ENCODE results near the gene TRPM8. TPM values are rescaled to one million over a fixed set of nuclear protein-coding genes. Genes with fewer than 3 reads are reported as not detected.

Gene TRPM8
- total and polyA plus RNA-seq, 2 donors, result 0.19 to 0.59 TPM

DNA sequence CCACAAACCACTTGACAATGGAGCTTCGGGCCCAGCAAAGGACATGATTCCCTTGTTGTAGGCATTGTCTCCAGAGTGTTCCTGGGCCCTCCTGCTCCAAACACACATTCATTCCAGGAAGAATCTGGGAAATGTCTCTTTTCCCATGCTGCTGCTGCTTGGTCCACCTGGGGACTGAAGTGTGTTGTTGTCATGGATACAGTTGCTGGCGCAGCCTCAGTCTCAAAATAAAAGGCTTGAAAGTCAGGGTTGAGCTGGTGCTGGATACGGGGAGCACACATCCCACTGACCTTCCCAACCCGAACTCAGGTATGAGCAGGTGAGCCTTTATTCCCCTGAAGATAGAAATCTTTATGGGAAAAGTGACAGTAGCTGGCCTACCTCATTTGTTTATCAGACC is 102.7 kb downstream of the TRPM8 start:
- H3K9me3 ChIP-seq (ENCODE audit: control insufficient read depth in 2 of 2, insufficient read depth in 1 of 2, low read length in 1 of 2), result no peaks in the 10 kb centered on the region
- peaks cover 0 to 3% of the 10 kb centered on the region in 2 donors for H3K27me3 ChIP-seq (ENCODE audit: control insufficient read depth in 2 of 2, insufficient read depth in 1 of 2, low read length in 1 of 2)
- H3K4me1 ChIP-seq (ENCODE audit: control insufficient read depth in 2 of 2, insufficient read depth in 2 of 2, low read length in 2 of 2), result no peaks in the 10 kb centered on the region
- no peak overlapping the region for H3K27ac ChIP-seq (ENCODE audit: low read depth in 1 of 2, low read length in 1 of 2)
- DNase-seq (ENCODE audit: low read depth in 6 of 9, low spot score in 9 of 9), result no peak
- H3K4me3 ChIP-seq (ENCODE audit: low read length in 2 of 2), result no peak overlapping the region
- no peaks in the 10 kb centered on the region for H3K36me3 ChIP-seq (ENCODE audit: control insufficient read depth in 2 of 2, insufficient read depth in 2 of 2, low read length in 1 of 2)
- WGBS, result 96% methylated on average over 4 of the region's 4 CpGs

DNA sequence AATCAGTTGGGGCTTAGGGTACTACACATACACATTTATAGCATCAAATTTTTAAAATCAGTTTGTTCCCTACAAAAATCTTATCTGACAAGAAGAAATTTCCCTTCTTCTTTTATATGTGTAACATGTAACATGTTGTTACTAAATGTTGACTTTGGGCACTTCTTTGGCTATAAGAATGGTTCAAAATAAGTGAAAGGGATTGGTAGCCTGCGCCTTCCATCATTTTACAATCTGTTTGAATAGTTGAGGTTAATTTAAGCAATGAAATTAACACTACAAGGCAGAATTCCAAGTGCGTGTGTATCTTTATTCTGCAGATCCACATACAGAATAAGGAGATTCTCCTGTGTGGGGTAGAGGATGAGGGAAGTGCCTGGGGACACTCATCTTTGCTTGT is 103.2 kb downstream of the TRPM8 start:
- no peak overlapping the region for H3K27ac ChIP-seq (ENCODE audit: low read depth in 1 of 2, low read length in 1 of 2)
- H3K9me3 ChIP-seq (ENCODE audit: control insufficient read depth in 2 of 2, insufficient read depth in 1 of 2, low read length in 1 of 2), result no peaks in the 10 kb centered on the region
- no peaks in the 10 kb centered on the region for H3K4me1 ChIP-seq (ENCODE audit: control insufficient read depth in 2 of 2, insufficient read depth in 2 of 2, low read length in 2 of 2)
- no peaks in the 10 kb centered on the region for H3K36me3 ChIP-seq (ENCODE audit: control insufficient read depth in 2 of 2, insufficient read depth in 2 of 2, low read length in 1 of 2)
- WGBS, result 96% methylated on average over 2 of the region's 2 CpGs
- H3K27me3 ChIP-seq (ENCODE audit: control insufficient read depth in 2 of 2, insufficient read depth in 1 of 2, low read length in 1 of 2), result peaks cover 0 to 3% of the 10 kb centered on the region in 2 donors
- no peak overlapping the region for H3K4me3 ChIP-seq (ENCODE audit: low read length in 2 of 2)
- no peak for DNase-seq (ENCODE audit: low read depth in 6 of 9, low spot score in 9 of 9)

- Histone ChIP-seq H3K4me3 (ENCODE audit: low read length in 2 of 2) (no peak overlapping the region), H3K36me3 (ENCODE audit: control insufficient read depth in 2 of 2, insufficient read depth in 2 of 2, low read length in 1 of 2) (no peaks in the 10 kb centered on the region), H3K27me3 (ENCODE audit: control insufficient read depth in 2 of 2, insufficient read depth in 1 of 2, low read length in 1 of 2) (peaks cover 0 to 11% of the 10 kb centered on the region in 2 donors), H3K4me1 (ENCODE audit: control insufficient read depth in 2 of 2, insufficient read depth in 2 of 2, low read length in 2 of 2) (peaks cover 0 to 3% of the 10 kb centered on the region in 2 donors), H3K9me3 (ENCODE audit: control insufficient read depth in 2 of 2, insufficient read depth in 1 of 2, low read length in 1 of 2) (no peaks in the 10 kb centered on the region), H3K27ac (ENCODE audit: low read depth in 1 of 2, low read length in 1 of 2) (no peak overlapping the region)
- WGBS, result 98% methylated on average over 1 of the region's 1 CpG
- no peak for DNase-seq (ENCODE audit: low read depth in 6 of 9, low spot score in 9 of 9)
Measured at GRCh38 chr2:234022424-234022823, 105.3 kb downstream of the TRPM8 start.

DNA sequence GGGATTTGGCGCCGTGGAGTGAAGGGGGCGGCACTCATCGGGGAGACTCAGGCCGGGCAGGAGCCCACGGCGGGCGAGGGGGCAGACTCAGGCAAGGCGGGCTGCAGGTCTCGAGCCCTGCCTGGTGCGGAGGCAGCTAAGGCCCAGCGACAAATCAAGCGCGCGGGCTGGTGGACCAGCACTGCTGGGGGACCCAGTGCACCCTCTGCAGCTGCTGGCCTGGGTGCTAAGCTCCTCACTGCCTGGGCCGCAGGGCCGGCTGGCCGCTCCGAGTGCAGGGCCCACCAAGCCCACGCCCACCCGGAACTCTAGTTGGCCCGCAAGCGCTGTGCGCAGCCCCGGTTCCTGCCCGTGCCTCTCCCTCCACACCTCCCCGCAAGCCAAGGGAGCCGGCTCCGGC is 107.1 kb downstream of the TRPM8 start:
- Histone ChIP-seq H3K27me3 (ENCODE audit: control insufficient read depth in 2 of 2, insufficient read depth in 1 of 2, low read length in 1 of 2) (peaks cover 0 to 12% of the 10 kb centered on the region in 2 donors), H3K27ac (ENCODE audit: low read depth in 1 of 2, low read length in 1 of 2) (no peak overlapping the region), H3K36me3 (ENCODE audit: control insufficient read depth in 2 of 2, insufficient read depth in 2 of 2, low read length in 1 of 2) (no peaks in the 10 kb centered on the region), H3K4me1 (ENCODE audit: control insufficient read depth in 2 of 2, insufficient read depth in 2 of 2, low read length in 2 of 2) (peaks cover 0 to 3% of the 10 kb centered on the region in 2 donors), H3K9me3 (ENCODE audit: control insufficient read depth in 2 of 2, insufficient read depth in 1 of 2, low read length in 1 of 2) (no peaks in the 10 kb centered on the region), H3K4me3 (ENCODE audit: low read length in 2 of 2) (no peak overlapping the region)
- 97% methylated on average over 29 of the region's 29 CpGs for WGBS
- DNase-seq (ENCODE audit: low read depth in 6 of 9, low spot score in 9 of 9), result no peak

- DNase-seq (ENCODE audit: low read depth in 6 of 9, low spot score in 9 of 9), result peak in 1 of 9 donors; percentile 16
- H3K4me1 ChIP-seq (ENCODE audit: control insufficient read depth in 2 of 2, insufficient read depth in 2 of 2, low read length in 2 of 2), result peaks cover 0 to 3% of the 10 kb centered on the region in 2 donors
Measured at GRCh38 chr2:234025466-234025865, 108.3 kb downstream of the TRPM8 start.

DNA sequence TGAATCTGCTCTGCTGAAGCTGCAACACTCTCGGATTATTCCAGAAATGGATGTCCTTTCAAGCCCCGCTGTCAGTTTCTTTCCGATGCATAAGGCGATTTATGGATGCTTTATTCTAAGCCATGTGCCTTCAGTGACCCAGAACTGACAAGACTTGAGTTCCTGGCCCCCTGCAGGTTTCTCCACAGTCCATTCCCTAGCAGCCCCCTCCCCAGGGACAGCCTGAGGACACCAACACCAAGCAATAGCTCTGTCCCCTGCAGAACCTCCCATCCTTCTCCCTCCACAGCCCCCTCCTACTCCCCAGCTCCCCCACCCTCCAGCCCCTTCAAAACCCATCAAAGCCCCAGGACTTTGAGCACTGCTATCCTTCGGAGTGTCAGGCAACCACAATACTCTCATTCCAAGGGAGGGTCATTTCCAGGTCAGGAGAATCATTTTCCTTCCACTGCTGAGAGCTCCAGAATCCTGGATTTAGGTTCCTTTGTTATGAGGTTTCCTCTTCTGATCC is 108.8 kb downstream of the TRPM8 start:
- Histone ChIP-seq H3K4me1 (ENCODE audit: control insufficient read depth in 2 of 2, insufficient read depth in 2 of 2, low read length in 2 of 2) (peaks cover 0 to 3% of the 10 kb centered on the region in 2 donors), H3K27ac (ENCODE audit: low read depth in 1 of 2, low read length in 1 of 2) (no peak overlapping the region), H3K27me3 (ENCODE audit: control insufficient read depth in 2 of 2, insufficient read depth in 1 of 2, low read length in 1 of 2) (peaks cover 0 to 9% of the 10 kb centered on the region in 2 donors), H3K4me3 (ENCODE audit: low read length in 2 of 2) (peak overlapping the region in 1 of 2 donors; percentile 36), H3K36me3 (ENCODE audit: control insufficient read depth in 2 of 2, insufficient read depth in 2 of 2, low read length in 1 of 2) (no peaks in the 10 kb centered on the region), H3K9me3 (ENCODE audit: control insufficient read depth in 2 of 2, insufficient read depth in 1 of 2, low read length in 1 of 2) (no peaks in the 10 kb centered on the region)
- WGBS, result 53% methylated on average over 5 of the region's 5 CpGs
- DNase-seq (ENCODE audit: low read depth in 6 of 9, low spot score in 9 of 9), result no peak

More at GRCh38 chr2:234025466-234025865, 108.3 kb downstream of the TRPM8 start:
- Histone ChIP-seq H3K27me3 (ENCODE audit: control insufficient read depth in 2 of 2, insufficient read depth in 1 of 2, low read length in 1 of 2) (peaks cover 0 to 9% of the 10 kb centered on the region in 2 donors), H3K4me3 (ENCODE audit: low read length in 2 of 2) (peak overlapping the region in 1 of 2 donors; percentile 36), H3K36me3 (ENCODE audit: control insufficient read depth in 2 of 2, insufficient read depth in 2 of 2, low read length in 1 of 2) (no peaks in the 10 kb centered on the region), H3K27ac (ENCODE audit: low read depth in 1 of 2, low read length in 1 of 2) (no peak overlapping the region), H3K9me3 (ENCODE audit: control insufficient read depth in 2 of 2, insufficient read depth in 1 of 2, low read length in 1 of 2) (no peaks in the 10 kb centered on the region)
- WGBS, result 15% methylated on average over 10 of the region's 10 CpGs

- 83% methylated on average over 10 of the region's 10 CpGs for WGBS
- H3K27ac ChIP-seq (ENCODE audit: low read depth in 1 of 2, low read length in 1 of 2), result no peak overlapping the region
- H3K4me1 ChIP-seq (ENCODE audit: control insufficient read depth in 2 of 2, insufficient read depth in 2 of 2, low read length in 2 of 2), result peaks cover 0 to 3% of the 10 kb centered on the region in 2 donors
- no peaks in the 10 kb centered on the region for H3K9me3 ChIP-seq (ENCODE audit: control insufficient read depth in 2 of 2, insufficient read depth in 1 of 2, low read length in 1 of 2)
- H3K27me3 ChIP-seq (ENCODE audit: control insufficient read depth in 2 of 2, insufficient read depth in 1 of 2, low read length in 1 of 2), result peaks cover 0 to 9% of the 10 kb centered on the region in 2 donors
- H3K36me3 ChIP-seq (ENCODE audit: control insufficient read depth in 2 of 2, insufficient read depth in 2 of 2, low read length in 1 of 2), result no peaks in the 10 kb centered on the region
- H3K4me3 ChIP-seq (ENCODE audit: low read length in 2 of 2), result no peak overlapping the region
- no peak for DNase-seq (ENCODE audit: low read depth in 6 of 9, low spot score in 9 of 9)
Measured at GRCh38 chr2:234026693-234027254, 109.6 kb downstream of the TRPM8 start.

GRCh38 chr2:234027641-234028040 is 110.5 kb downstream of the TRPM8 start:
- no peak overlapping the region for H3K4me3 ChIP-seq (ENCODE audit: low read length in 2 of 2)
- H3K27me3 ChIP-seq (ENCODE audit: control insufficient read depth in 2 of 2, insufficient read depth in 1 of 2, low read length in 1 of 2), result peaks cover 0 to 9% of the 10 kb centered on the region in 2 donors
- H3K9me3 ChIP-seq (ENCODE audit: control insufficient read depth in 2 of 2, insufficient read depth in 1 of 2, low read length in 1 of 2), result no peaks in the 10 kb centered on the region
- H3K4me1 ChIP-seq (ENCODE audit: control insufficient read depth in 2 of 2, insufficient read depth in 2 of 2, low read length in 2 of 2), result peaks cover 0 to 3% of the 10 kb centered on the region in 2 donors
- WGBS, result 76% methylated on average over 1 of the region's 1 CpG
- DNase-seq (ENCODE audit: low read depth in 6 of 9, low spot score in 9 of 9), result no peak
- H3K27ac ChIP-seq (ENCODE audit: low read depth in 1 of 2, low read length in 1 of 2), result no peak overlapping the region
- H3K36me3 ChIP-seq (ENCODE audit: control insufficient read depth in 2 of 2, insufficient read depth in 2 of 2, low read length in 1 of 2), result no peaks in the 10 kb centered on the region

- H3K27me3 ChIP-seq (ENCODE audit: control insufficient read depth in 2 of 2, insufficient read depth in 1 of 2, low read length in 1 of 2), result peaks cover 0 to 9% of the 10 kb centered on the region in 2 donors
- H3K27ac ChIP-seq (ENCODE audit: low read depth in 1 of 2, low read length in 1 of 2), result no peak overlapping the region
- H3K4me1 ChIP-seq (ENCODE audit: control insufficient read depth in 2 of 2, insufficient read depth in 2 of 2, low read length in 2 of 2), result peaks cover 0 to 3% of the 10 kb centered on the region in 2 donors
- no peaks in the 10 kb centered on the region for H3K9me3 ChIP-seq (ENCODE audit: control insufficient read depth in 2 of 2, insufficient read depth in 1 of 2, low read length in 1 of 2)
- H3K4me3 ChIP-seq (ENCODE audit: low read length in 2 of 2), result no peak overlapping the region
- H3K36me3 ChIP-seq (ENCODE audit: control insufficient read depth in 2 of 2, insufficient read depth in 2 of 2, low read length in 1 of 2), result no peaks in the 10 kb centered on the region
- DNase-seq (ENCODE audit: low read depth in 6 of 9, low spot score in 9 of 9), result no peak
- WGBS, result 96% methylated on average over 4 of the region's 4 CpGs
Measured at GRCh38 chr2:234029150-234029733, 112.1 kb downstream of the TRPM8 start.

Measured in thymus (tissue), 11 donors.